Measurements from ENCODE around the gene CRTAP.

The CRTAP gene

DNA sequence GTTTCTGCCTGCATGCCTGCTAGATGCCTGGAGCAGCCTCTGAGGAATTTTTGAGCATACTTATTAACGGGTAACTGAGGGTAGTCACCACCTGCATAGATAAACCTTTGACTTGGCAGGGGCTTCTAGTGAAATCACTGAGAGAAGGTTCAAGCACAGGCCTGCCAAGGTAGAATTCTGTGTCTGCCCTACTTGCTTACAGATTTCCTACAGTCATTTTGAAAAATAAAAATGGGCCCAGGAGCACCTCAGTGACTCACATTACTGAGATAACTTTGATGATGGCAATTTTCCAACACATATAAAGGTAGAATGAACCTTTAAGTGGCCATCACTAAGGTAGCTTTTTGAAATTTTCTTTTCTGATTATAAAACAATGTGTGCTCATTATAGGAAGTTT, 10.8 kb downstream of the CRTAP start:
- H3K79me2 ChIP-seq (ENCODE audit: insufficient read depth, low read length): peaks cover 3% of the 10 kb centered on the region; the same call in 1 of the 2 replicates
- H3K9ac ChIP-seq (ENCODE audit: low read depth, low read length, poor library complexity, severe bottlenecking): no peak overlapping the region
- H3K4me3 ChIP-seq (ENCODE audit: low read length, poor library complexity, severe bottlenecking): no peak overlapping the region
- H3F3A ChIP-seq (ENCODE audit: low read depth): no peaks in the 10 kb centered on the region
- no peaks in the 10 kb centered on the region for H4K20me1 ChIP-seq (ENCODE audit: insufficient read depth, low read length, poor library complexity, severe bottlenecking)
- no peak overlapping the region for H2AFZ ChIP-seq (ENCODE audit: low read length)
- H3K9me2 ChIP-seq (replicated peaks; ENCODE audit: low read depth, low read length): no peaks in the 10 kb centered on the region
- TF ChIP-seq EZH2phosphoT487 (IDR thresholded peaks at IDR 0.05; ENCODE audit: borderline replicate concordance): no peak
- TF ChIP-seq, protein P1, sequence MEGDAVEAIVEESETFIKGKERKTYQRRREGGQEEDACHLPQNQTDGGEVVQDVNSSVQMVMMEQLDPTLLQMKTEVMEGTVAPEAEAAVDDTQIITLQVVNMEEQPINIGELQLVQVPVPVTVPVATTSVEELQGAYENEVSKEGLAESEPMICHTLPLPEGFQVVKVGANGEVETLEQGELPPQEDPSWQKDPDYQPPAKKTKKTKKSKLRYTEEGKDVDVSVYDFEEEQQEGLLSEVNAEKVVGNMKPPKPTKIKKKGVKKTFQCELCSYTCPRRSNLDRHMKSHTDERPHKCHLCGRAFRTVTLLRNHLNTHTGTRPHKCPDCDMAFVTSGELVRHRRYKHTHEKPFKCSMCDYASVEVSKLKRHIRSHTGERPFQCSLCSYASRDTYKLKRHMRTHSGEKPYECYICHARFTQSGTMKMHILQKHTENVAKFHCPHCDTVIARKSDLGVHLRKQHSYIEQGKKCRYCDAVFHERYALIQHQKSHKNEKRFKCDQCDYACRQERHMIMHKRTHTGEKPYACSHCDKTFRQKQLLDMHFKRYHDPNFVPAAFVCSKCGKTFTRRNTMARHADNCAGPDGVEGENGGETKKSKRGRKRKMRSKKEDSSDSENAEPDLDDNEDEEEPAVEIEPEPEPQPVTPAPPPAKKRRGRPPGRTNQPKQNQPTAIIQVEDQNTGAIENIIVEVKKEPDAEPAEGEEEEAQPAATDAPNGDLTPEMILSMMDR (conservative IDR thresholded peaks at IDR 0.05; ENCODE audit: low read length): no peak
- H3K36me3 ChIP-seq (ENCODE audit: insufficient read depth, low read length): peaks cover 24% of the 10 kb centered on the region; the same call in 1 of the 2 replicates
- H3K4me2 ChIP-seq (ENCODE audit: low read depth, low read length, poor library complexity, severe bottlenecking): no peak overlapping the region
- no peaks in the 10 kb centered on the region for H3K9me3 ChIP-seq (ENCODE audit: insufficient read depth, low read depth, low read length)
- H3K27me3 ChIP-seq (ENCODE audit: insufficient read depth, low read length, poor library complexity, severe bottlenecking): no peaks in the 10 kb centered on the region
- peaks cover 5% of the 10 kb centered on the region for H3K4me1 ChIP-seq (ENCODE audit: insufficient read depth, low read length, poor library complexity, severe bottlenecking)

DNA sequence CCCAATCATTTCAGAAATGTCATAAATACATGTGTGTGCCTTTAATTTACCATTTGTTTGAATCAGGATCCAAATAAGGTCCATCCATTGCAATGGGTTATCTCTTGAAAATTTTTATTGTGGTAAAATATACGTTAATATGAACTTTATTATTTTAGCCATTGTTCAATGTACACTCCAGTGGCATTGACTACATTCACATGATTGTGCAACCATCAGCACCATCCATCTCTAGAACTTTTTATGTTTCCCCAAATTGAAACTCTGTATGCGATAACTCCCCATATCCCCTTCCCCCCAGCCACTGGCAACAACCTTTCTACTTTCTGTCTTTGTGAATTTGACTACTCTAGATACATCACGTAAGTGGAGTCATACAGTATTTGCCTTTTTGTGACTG, 12.0 kb downstream of the CRTAP start:
- Histone ChIP-seq H3K4me2 (ENCODE audit: low read depth, low read length, poor library complexity, severe bottlenecking) (no peak overlapping the region), H4K20me1 (ENCODE audit: insufficient read depth, low read length, poor library complexity, severe bottlenecking) (no peaks in the 10 kb centered on the region), H3K27me3 (ENCODE audit: insufficient read depth, low read length, poor library complexity, severe bottlenecking) (no peaks in the 10 kb centered on the region), H2AFZ (ENCODE audit: low read length) (no peak overlapping the region), H3K9me3 (ENCODE audit: insufficient read depth, low read depth, low read length) (no peaks in the 10 kb centered on the region), H3K4me3 (ENCODE audit: low read length, poor library complexity, severe bottlenecking) (no peak overlapping the region), H3K9ac (ENCODE audit: low read depth, low read length, poor library complexity, severe bottlenecking) (no peak overlapping the region), H3K4me1 (ENCODE audit: insufficient read depth, low read length, poor library complexity, severe bottlenecking) (no peaks in the 10 kb centered on the region), H3K36me3 (ENCODE audit: insufficient read depth, low read length) (peaks cover 29% of the 10 kb centered on the region; the same call in 1 of the 2 replicates), H3K9me2 (replicated peaks; ENCODE audit: low read depth, low read length) (no peaks in the 10 kb centered on the region), H3F3A (ENCODE audit: low read depth) (no peaks in the 10 kb centered on the region), H3K79me2 (ENCODE audit: insufficient read depth, low read length) (no peaks in the 10 kb centered on the region)
- TF ChIP-seq, protein P1 (conservative IDR thresholded peaks at IDR 0.05; ENCODE audit: low read length): no peak
- TF ChIP-seq EZH2phosphoT487 (IDR thresholded peaks at IDR 0.05; ENCODE audit: borderline replicate concordance): no peak

DNA sequence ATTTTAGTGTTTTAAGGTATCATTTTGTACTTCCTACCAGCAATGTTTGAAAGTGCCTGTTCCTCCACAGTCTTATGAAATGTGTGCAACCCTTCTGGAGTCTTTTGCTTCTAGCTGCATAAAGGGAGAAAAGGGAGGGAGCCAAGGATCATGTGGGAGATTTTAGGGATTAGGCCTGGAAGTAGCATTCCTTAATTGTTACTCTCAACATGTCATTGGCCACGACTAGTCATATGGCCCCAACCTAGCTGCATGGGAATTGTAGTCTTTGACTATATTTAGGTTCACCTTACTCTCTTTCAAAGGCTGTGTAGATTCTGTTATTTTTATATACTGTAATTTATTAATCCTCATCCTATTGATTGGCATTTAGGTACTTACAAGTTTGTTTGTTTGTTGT, 14.9 kb downstream of the CRTAP start:
- TF ChIP-seq EZH2phosphoT487 (IDR thresholded peaks at IDR 0.05; ENCODE audit: borderline replicate concordance): no peak
- TF ChIP-seq, protein P1 (conservative IDR thresholded peaks at IDR 0.05; ENCODE audit: low read length): no peak
- peaks cover 5% of the 10 kb centered on the region for H3K4me1 ChIP-seq (ENCODE audit: insufficient read depth, low read length, poor library complexity, severe bottlenecking)
- no peak overlapping the region for H3K9ac ChIP-seq (ENCODE audit: low read depth, low read length, poor library complexity, severe bottlenecking)
- H2AFZ ChIP-seq (ENCODE audit: low read length): no peak overlapping the region
- H3F3A ChIP-seq (ENCODE audit: low read depth): 0 out of 2 replicates have a peak, but pooled peaks cover 2% of the 10 kb centered on the region
- H3K36me3 ChIP-seq (ENCODE audit: insufficient read depth, low read length): peaks cover 21% of the 10 kb centered on the region; the same call in 1 of the 2 replicates
- no peaks in the 10 kb centered on the region for H3K79me2 ChIP-seq (ENCODE audit: insufficient read depth, low read length)
- H4K20me1 ChIP-seq (ENCODE audit: insufficient read depth, low read length, poor library complexity, severe bottlenecking): no peaks in the 10 kb centered on the region
- no peak overlapping the region for H3K4me3 ChIP-seq (ENCODE audit: low read length, poor library complexity, severe bottlenecking)
- H3K27me3 ChIP-seq (ENCODE audit: insufficient read depth, low read length, poor library complexity, severe bottlenecking): no peaks in the 10 kb centered on the region
- no peaks in the 10 kb centered on the region for H3K9me3 ChIP-seq (ENCODE audit: insufficient read depth, low read depth, low read length)
- H3K4me2 ChIP-seq (ENCODE audit: low read depth, low read length, poor library complexity, severe bottlenecking): no peak overlapping the region
- H3K9me2 ChIP-seq (replicated peaks; ENCODE audit: low read depth, low read length): no peaks in the 10 kb centered on the region
